B cell (primary cell): ENCODE results near the gene CALML6. TPM values are rescaled to one million over a fixed set of nuclear protein-coding genes. Genes with fewer than 3 reads are reported as not detected.

ENCODE experiments used
- ATAC-seq: fragments of 200-7000 bp; cut with Tn5 transposase; one replicate; pipeline ENCODE4 v1.10.0; 2021; ENCODE audit warnings: low read depth, mild to moderate bottlenecking, moderate number of reproducible peaks, moderate library complexity
- CTCF ChIA-PET: fragments of 350-600 bp; sonication (Branson Sonifier 250); formaldehyde crosslinking; loops from one replicate; lab custom pipeline; 2021; ENCODE audit warnings: antibody characterized with exemption, inconsistent platforms; lab: Charles Lee
- POLR2A ChIA-PET: fragments of 350-600 bp; sonication (Branson Sonifier 250); formaldehyde crosslinking; loops from one replicate; lab custom pipeline; 2021; ENCODE audit warnings: antibody characterized with exemption; lab: Charles Lee
- DNase-seq: peaks from one replicate; pipeline ENCODE4 v3.0.0; 2013
- H2AFZ ChIP-seq: 2 replicates; pipeline ENCODE4 v1.6.1; 2012; ENCODE audit warnings: mild to moderate bottlenecking, low read depth, low read length; ENCODE audit not compliant: insufficient read depth, poor library complexity, severe bottlenecking
- H3K27ac ChIP-seq, 2 donors: 1 replicate in 1 of 2; 2 replicates in 1 of 2; pipeline ENCODE4 v1.5.1; 2012 to 2013; ENCODE audit warnings: low read length in 2 of 2, mild to moderate bottlenecking in 2 of 2, moderate library complexity in 1 of 2
- H3K27me3 ChIP-seq, 4 experiments: fragments of 200-600 bp in 1 of 4; sonication (generic) in 1 of 4; replicated peaks in 1 of 4; 1 replicate in 2 of 4; 2 replicates in 2 of 4; pipeline versions ENCODE4 v1.6.1 to v1.7.0; 2013 to 2016; ENCODE audit warnings: low read length in 3 of 4, mild to moderate bottlenecking in 2 of 4, mixed read lengths in 1 of 4, moderate library complexity in 1 of 4; ENCODE audit not compliant: insufficient read depth in 4 of 4, control insufficient read depth in 3 of 4; ENCODE audit errors: control extremely low read depth in 1 of 4
- H3K36me3 ChIP-seq, 2 experiments: replicated peaks in 1 of 2; 1 replicate in 1 of 2; 2 replicates in 1 of 2; pipeline versions ENCODE4 v1.6.1 to v1.7.1; 2013; ENCODE audit warnings: low read length in 1 of 2; ENCODE audit not compliant: insufficient read depth in 2 of 2, control insufficient read depth in 1 of 2; ENCODE audit errors: control extremely low read depth in 1 of 2, extremely low read depth in 1 of 2
- H3K4me1 ChIP-seq, 2 donors: fragments of 200-600 bp in 1 of 2; sonication (generic) in 1 of 2; 1 replicate in 1 of 2; 2 replicates in 1 of 2; pipeline versions ENCODE4 v1.5.1 to v1.6.1; 2013 to 2017; ENCODE audit warnings: low read length in 2 of 2; ENCODE audit not compliant: control insufficient read depth in 2 of 2, insufficient read depth in 2 of 2
- H3K4me2 ChIP-seq: replicated peaks from 2 replicates; pipeline ENCODE3; 2012; ENCODE audit warnings: mild to moderate bottlenecking, low read depth, low read length; ENCODE audit not compliant: poor library complexity, severe bottlenecking
- H3K4me3 ChIP-seq, 5 experiments: fragments of 200-600 bp in 1 of 5; sonication (generic) in 1 of 5; 1 replicate in 3 of 5; 2 replicates in 2 of 5; pipeline versions ENCODE4 v1.5.1 to v1.7.0; 2011 to 2016; ENCODE audit warnings: low read length in 4 of 5, mild to moderate bottlenecking in 4 of 5, low read depth in 2 of 5, control low read depth in 1 of 5, moderate library complexity in 1 of 5; ENCODE audit not compliant: insufficient read depth in 1 of 5; ENCODE audit errors: control extremely low read depth in 1 of 5, extremely low read depth in 1 of 5
- H3K79me2 ChIP-seq: fragments of 200-600 bp; sonication (generic); one replicate; pipeline ENCODE4 v1.6.0; 2016; ENCODE audit warnings: low read length; ENCODE audit not compliant: control insufficient read depth, insufficient read depth
- H3K9ac ChIP-seq: fragments of 200-600 bp; sonication (generic); 2 replicates; pipeline ENCODE4 v1.6.1; 2017; ENCODE audit warnings: mild to moderate bottlenecking, low read length, moderate library complexity
- H3K9me3 ChIP-seq, 3 donors: one replicate each; pipeline versions ENCODE4 v1.6.1 to v1.7.1; 2013; ENCODE audit warnings: low read length in 2 of 3; ENCODE audit not compliant: control insufficient read depth in 2 of 3, insufficient read depth in 1 of 3; ENCODE audit errors: control extremely low read depth in 1 of 3
- H4K20me1 ChIP-seq: 2 replicates; pipeline ENCODE4 v1.6.0; 2012; ENCODE audit warnings: mild to moderate bottlenecking, low read length; ENCODE audit not compliant: insufficient read depth, control insufficient read depth, poor library complexity, severe bottlenecking
- H3K27ac Mint-ChIP-seq: one replicate; pipeline ENCODE4 v1.8.0; 2021; ENCODE audit warnings: mixed read lengths
- H3K27me3 Mint-ChIP-seq: one replicate; pipeline ENCODE4 v1.8.0; 2021; ENCODE audit warnings: mixed read lengths
- H3K4me1 Mint-ChIP-seq: one replicate; pipeline ENCODE4 v1.8.0; 2021; ENCODE audit warnings: mixed read lengths
- H3K4me3 Mint-ChIP-seq: one replicate; pipeline ENCODE4 v1.8.0; 2021; ENCODE audit warnings: mixed read lengths
- H3K9me3 Mint-ChIP-seq: one replicate; pipeline ENCODE4 v1.8.0; 2022; ENCODE audit warnings: mixed read lengths; ENCODE audit not compliant: insufficient read depth
- CTCF ChIP-seq: fragments of 200-600 bp; IDR thresholded peaks from one replicate; pipeline ENCODE4 v1.8.0; 2022; ENCODE audit warnings: antibody characterized with exemption, mild to moderate bottlenecking
- EZH2 ChIP-seq: IDR thresholded peaks from 2 replicates; pipeline ENCODE4 v1.6.1; 2012; ENCODE audit warnings: borderline replicate concordance, low read depth, mild to moderate bottlenecking, moderate library complexity, low read length; ENCODE audit not compliant: insufficient read depth, poor library complexity, severe bottlenecking
- WGBS: methylation state at CpG from one replicate; pipeline ENCODE4 v1.1.5; 2013; ENCODE audit warnings: missing lambda C conversion rate; ENCODE audit not compliant: insufficient coverage; 5-methylcytosine and 5-hydroxymethylcytosine counted together
- intact Hi-C: fragments of 100-400 bp; cut with micrococcal nuclease; formaldehyde crosslinking; loops from one replicate; pipeline ENCODE4 v1.10.0; 2022
- polyA plus RNA-seq: library from polyadenylated mRNA; depleted of rRNA; stranded (reverse); fragments of >200 nt; gene quantifications from 2 replicates; pipeline ENCODE4 v1.2.3, GENCODE V29; 2012
- total RNA-seq, 2 donors: library from RNA; stranded (reverse); fragments of 120-200 nt in 1 of 2; gene quantifications; 1 replicate in 1 of 2; 2 replicates in 1 of 2; pipeline versions ENCODE4 v1.2.3 to v1.2.4, GENCODE V29; 2013 to 2022

The CALML6 gene
- total and polyA plus RNA-seq, 2 donors (not counting 1 experiment from before 2014, with no cell fraction given): 0.64 to 2.0 TPM

- POLR2A ChIA-PET: interaction anchor here (1.2 kb wide), 1 partner anchor 10 kb away, joined by 3 read pairs; no protein-coding TSS in a partner anchor
Measured at GRCh38 chr1:1880617-1881312, 34.3 kb upstream of the CALML6 start.

More at GRCh38 chr1:1880617-1881312, 34.3 kb upstream of the CALML6 start:
- Mint-ChIP-seq H3K27ac (peak overlapping the region; percentile 2), H3K4me1 (peaks cover 68% of the 10 kb centered on the region), H3K27me3 (no peaks in the 10 kb centered on the region), H3K9me3 (no peaks in the 10 kb centered on the region), H3K4me3 (peak overlapping the region; percentile 51)
- Histone ChIP-seq H3K27me3 (no peaks in the 10 kb centered on the region), H3K4me3 (no peak overlapping the region), H3K4me2 (no peak overlapping the region), H4K20me1 (peaks cover 94% of the 10 kb centered on the region), H3K27ac (no peak overlapping the region), H3K9me3 (no peaks in the 10 kb centered on the region), H3K36me3 (peaks cover 2 to 23% of the 10 kb centered on the region in 2 experiments), H3K9ac (no peak overlapping the region), H3K4me1 (peaks cover 47 to 50% of the 10 kb centered on the region in 2 donors), H2AFZ (no peak overlapping the region), H3K79me2 (peaks cover 99% of the 10 kb centered on the region)
- ATAC-seq (no peak), DNase-seq (no peak)
- CTCF ChIA-PET: interaction anchor here (1.1 kb wide), 1 partner anchor 19 kb away, joined by 3 read pairs; no protein-coding TSS in a partner anchor
- no peak for TF ChIP-seq EZH2
- TF ChIP-seq CTCF: no peak
- intact Hi-C loops: no loop called here
- WGBS: 73% methylated on average over 8 of the region's 13 CpGs
